Thyroid gland (tissue), 4 donors: ENCODE results near the gene MRPL42.

Experiments
- POLR2A ChIP-seq, 2 donors: fragments of 450-650 bp; IDR thresholded peaks; one replicate each; pipeline ENCODE4 v1.6.1; 2017; ENCODE audit warnings: antibody characterized with exemption in 2 of 2, mild to moderate bottlenecking in 2 of 2, moderate library complexity in 1 of 2
- TF ChIP-seq, protein P1 (sequence below), 6 experiments: fragments of 200-600 bp in 3 of 6; fragments of 450-650 bp in 3 of 6; sonication (generic) in 3 of 6; IDR thresholded peaks; one replicate each; pipeline ENCODE4 v1.5.1; 2016 to 2019; ENCODE audit warnings: antibody characterized with exemption in 6 of 6, mild to moderate bottlenecking in 2 of 6, inconsistent platforms in 1 of 6, moderate library complexity in 1 of 6

DNA sequence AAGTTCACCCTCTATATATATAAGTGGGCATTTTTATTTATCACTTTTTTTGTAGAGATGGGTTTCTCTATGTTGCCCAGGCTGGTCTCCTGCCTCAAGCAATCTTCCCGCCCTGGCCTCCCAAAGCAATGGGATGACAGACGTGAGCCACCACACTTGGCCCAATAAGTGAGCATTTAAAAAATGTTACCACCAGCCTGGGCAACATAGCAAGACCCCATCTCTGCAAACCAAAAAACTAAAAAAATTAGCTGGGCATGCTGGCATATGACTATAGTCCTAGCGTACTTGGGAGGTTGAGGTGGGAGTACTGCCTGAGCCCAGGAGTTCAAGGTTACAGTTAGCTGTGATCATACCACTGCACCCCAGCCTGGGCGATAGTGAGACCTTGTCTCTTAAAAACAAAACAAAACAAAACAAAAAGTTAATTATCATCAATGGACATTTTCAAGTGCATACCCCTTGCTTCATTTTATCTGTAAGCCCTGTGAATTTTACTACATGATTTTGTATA lies 49.3 kb upstream of the MRPL42 start:
- TF ChIP-seq POLR2A (IDR thresholded peaks at IDR 0.05): no peak
- TF ChIP-seq, protein P1, sequence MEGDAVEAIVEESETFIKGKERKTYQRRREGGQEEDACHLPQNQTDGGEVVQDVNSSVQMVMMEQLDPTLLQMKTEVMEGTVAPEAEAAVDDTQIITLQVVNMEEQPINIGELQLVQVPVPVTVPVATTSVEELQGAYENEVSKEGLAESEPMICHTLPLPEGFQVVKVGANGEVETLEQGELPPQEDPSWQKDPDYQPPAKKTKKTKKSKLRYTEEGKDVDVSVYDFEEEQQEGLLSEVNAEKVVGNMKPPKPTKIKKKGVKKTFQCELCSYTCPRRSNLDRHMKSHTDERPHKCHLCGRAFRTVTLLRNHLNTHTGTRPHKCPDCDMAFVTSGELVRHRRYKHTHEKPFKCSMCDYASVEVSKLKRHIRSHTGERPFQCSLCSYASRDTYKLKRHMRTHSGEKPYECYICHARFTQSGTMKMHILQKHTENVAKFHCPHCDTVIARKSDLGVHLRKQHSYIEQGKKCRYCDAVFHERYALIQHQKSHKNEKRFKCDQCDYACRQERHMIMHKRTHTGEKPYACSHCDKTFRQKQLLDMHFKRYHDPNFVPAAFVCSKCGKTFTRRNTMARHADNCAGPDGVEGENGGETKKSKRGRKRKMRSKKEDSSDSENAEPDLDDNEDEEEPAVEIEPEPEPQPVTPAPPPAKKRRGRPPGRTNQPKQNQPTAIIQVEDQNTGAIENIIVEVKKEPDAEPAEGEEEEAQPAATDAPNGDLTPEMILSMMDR (IDR thresholded peaks at IDR 0.05): no peak
